NCI-H1092 treated with DMSO at 0.1 percent for 48 hours (cell line): ENCODE results near the gene SET.

Experiments
- DNase-seq: peaks from one replicate; lab custom pipeline; 2025; lab: John Stamatoyannopoulos, UW

SET gene

DNA sequence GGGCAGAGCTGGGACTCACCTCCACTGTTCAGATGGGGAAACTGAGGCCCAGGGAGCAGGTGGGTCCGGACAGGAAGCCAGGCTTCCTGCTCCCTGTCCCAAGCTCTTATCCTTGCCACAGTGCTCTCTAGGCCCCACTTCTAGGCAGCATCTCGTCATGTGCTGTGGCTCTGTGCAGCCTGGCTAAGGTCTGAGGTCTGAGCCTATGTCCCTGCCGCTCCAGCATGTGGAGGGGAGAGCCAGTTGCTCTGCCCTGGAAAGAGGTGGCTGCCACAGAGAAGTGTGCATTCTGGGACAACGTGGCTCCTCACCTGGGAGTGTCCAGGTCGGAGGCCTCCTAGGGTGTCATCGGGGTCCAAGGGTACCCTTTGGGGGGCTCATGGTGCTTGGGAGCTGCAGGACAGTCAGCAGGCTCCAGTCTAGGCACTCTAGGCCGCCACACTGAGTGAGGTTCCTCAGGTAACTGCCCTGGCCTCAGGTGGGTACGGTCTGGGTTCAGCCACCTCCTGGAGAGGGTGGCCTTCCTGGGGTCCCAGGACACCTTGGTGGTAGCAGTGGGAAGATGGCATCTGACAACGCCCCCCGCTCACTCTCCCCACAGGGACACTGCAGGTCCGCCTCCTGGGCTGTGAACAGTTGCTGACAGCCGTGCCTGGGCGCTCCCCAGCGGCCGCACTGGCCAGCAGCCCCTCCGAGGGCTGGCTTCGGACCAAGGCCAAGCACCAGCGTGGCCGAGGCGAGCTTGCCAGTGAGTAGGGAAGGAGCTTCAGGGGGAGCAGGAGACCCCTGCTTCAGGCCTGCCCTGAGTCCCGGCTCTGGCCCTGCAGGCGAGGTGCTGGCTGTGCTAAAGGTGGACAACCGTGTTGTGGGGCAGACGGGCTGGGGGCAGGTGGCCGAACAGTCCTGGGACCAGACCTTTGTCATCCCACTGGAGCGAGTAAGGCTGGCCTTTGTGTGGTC lies 23.7 kb downstream of the SET start:
- no peak for DNase-seq

DNA sequence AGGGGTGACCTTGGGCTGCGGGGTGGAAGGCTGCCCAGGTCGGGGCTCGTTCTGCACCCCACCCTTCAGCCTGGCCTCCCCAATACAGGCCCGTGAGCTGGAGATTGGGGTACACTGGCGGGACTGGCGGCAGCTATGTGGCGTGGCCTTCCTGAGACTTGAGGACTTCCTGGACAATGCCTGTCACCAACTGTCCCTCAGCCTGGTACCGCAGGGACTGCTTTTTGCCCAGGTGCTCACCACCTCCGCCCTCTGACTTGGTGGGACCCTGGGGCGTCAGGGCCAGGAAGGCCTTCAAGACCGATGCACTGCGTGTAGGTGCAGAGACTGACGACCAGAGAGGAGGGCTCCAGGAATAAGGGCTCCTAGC lies 24.4 kb downstream of the SET start:
- DNase-seq, result no peak

DNA sequence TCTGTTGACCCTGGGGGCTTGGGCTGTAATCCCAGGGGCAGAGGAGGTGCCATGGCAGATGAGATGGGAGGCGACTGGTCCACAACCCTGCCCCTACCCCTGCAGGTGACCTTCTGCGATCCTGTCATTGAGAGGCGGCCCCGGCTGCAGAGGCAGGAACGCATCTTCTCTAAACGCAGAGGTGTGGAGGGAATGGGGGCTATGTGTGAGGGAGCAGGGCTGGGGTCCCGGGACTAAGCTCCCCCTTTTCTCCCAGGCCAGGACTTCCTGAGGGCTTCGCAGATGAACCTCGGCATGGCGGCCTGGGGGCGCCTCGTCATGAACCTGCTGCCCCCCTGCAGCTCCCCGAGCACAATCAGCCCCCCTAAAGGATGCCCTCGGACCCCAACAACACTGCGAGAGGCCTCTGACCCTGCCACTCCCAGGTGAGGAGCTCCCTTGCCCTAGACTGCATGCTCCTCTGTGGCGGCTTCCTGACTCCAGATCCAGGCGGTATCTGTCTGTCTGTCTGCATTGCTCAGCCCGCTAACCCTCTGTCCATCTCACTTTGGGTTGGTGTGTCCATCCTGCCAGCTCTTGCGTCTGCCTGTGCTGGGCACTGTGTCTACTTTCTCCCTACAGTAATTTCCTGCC lies 25.0 kb downstream of the SET start:
- no peak for DNase-seq

DNA sequence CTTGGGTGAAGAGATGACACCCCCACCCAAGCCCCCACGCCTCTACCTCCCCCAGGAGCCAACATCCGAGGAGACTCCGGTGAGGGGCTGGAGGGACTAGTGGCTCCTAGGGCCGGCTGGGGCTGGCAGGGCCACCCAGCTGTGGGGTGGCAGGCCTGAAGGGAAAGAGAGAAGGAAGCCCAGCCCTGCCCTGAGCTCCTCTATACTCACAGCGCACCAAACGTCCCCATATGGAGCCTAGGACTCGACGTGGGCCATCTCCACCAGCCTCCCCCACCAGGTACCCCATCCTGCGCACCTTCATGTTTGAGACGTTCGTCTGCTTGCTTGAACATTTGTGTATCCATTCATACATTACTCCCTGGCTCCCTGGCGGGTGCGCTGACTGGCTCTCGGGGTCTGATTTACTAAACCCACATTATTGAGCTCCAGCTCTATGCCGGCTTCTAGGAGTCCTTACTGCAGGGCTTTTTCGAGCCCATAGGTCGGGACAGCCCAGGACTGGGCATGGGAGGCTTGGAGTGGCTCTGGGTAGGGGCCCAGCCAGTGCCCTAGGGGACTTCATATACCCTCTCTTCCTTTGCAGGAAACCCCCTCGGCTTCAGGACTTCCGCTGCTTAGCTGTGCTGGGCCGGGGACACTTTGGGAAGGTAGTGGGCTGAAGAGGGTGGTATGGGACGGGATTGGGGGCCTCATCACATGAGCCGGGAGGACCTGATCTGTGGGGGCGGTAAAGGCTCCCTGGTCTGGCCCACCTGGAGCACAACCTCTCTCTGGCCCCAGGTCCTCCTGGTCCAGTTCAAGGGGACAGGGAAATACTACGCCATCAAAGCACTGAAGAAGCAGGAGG lies 25.8 kb downstream of the SET start:
- no peak for DNase-seq

DNA sequence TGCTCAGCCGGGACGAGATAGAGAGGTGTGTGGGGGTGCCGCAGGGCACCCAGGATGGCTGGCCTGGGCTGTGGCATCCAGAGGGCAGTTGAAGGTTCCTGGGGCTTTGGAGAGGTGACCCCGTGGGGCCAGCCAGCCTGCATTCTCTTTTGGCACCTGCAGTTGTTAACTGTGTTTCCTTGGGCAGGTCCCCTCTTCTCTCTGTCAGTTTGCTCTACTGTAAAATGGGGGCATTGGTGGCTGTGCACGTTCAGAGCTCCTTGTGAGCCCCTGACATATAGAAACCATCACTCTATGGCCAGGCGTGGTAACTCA lies 26.4 kb downstream of the SET start:
- DNase-seq, result no peak

DNA sequence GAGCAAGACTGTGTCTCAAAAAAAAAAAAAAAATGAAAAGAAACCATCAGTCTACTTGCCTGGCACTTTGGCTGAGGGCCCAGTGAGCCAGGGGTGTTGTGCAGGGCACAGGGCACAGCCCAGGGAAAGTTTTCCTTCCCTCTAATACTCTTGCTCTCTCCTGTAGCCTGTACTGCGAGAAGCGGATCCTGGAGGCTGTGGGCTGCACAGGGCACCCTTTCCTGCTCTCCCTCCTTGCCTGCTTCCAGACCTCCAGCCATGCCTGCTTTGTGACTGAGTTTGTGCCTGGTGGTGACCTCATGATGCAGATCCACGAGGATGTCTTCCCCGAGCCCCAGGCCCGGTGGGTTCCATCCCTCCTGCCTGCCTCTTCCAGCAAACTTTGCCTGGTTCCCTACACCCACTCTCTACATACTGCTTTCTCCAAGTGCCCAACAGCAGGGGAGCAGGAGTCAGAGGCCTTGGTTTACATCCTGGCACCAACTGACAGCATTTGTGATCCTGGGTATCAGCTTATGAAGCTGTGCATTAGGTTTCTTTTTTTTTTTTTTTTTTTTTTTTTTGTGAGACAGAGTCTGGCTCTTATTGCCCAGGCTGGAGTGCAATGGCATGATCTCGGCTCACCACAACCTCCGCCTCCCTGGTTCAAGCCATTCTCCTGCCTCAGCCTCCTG lies 27.7 kb downstream of the SET start:
- no peak for DNase-seq

DNA sequence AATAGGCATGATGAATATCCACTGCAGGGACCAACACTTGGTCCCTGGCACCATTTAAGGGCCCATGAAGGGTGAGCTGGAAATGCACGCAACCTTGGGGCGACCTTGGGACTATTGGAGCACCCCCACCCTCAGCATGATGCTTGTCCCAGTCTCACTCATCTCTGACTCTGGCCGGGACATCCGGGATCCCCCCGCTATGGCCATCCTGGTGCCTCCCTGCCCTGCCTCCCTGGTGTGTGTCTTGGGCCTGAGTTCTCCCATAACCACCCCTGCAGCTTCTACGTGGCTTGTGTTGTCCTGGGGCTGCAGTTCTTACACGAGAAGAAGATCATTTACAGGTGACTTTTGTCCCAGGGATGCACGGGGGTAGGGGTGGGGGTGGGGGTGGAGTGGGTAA lies 29.0 kb downstream of the SET start:
- DNase-seq, result no peak

DNA sequence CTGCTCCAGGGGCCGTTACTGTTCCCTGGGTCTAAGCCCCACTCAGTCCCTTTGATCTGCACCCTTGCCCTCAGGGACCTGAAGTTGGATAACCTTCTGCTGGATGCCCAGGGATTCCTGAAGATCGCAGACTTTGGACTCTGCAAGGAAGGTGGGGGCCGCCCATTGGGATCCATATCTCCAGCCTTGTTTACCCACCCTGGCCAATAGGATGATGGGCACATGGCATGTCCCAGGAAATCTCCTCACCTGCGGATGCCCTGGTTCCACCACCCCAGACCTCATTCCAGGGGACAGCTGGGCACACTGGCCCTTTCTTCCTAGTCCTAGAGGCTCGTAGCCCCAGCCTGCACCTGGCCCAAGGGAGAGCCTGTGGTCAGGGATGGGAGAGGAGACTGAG lies 29.5 kb downstream of the SET start:
- no peak for DNase-seq

DNA sequence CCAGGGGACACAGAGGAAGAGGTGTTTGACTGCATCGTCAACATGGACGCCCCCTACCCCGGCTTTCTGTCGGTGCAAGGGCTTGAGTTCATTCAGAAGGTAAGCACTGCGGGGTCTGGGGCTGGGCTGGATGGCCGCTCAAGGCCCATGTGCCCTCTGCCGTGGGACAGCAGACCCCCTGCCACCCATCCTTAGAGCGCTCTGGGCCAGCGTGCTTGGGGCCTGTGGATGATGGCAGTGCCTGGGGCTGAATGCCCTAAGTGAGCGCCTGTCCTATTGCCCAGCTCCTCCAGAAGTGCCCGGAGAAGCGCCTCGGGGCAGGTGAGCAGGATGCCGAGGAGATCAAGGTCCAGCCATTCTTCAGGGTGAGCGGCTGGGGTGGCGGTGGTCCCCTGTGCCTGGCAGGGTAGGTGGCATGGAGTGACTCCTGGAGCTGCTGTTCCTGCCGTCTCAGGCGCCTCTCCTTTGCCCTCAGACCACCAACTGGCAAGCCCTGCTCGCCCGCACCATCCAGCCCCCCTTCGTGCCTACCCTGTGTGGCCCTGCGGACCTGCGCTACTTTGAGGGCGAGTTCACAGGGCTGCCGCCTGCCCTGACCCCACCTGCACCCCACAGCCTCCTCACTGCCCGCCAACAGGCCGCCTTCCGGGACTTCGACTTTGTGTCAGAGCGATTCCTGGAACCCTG lies 31.0 kb downstream of the SET start:
- DNase-seq, result no peak

DNA sequence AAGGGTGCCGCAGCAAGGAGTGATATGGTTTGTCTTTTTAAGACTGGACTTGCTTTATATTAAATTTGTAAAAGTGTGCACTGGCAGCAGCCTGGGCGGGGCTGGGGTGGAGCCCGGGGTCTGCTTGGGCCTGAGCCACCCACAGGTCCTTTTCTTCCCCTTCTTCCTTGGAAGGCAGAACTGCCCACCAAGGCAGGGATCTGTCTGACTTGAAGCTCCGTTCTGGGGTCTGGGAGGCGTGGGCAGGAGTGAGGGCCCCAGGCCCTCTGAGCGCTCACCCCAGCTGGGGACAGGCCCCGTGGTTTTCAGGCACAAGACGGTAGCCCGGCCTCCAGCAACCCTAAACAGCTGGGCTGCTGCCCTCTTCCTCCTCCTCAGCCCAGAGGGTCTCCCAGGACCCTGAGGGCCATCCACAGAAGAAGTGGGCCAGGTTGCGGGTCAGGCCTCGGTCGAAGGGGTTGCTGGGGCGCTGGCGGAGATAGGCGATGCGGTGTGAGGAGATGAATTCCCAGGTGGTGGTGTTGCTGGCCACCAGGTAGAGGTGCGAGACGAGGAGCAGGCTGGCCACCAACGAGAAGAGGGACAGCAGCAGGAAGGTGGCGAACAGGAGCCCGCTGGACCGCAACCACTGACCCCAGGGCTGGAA lies 31.9 kb downstream of the SET start:
- no peak for DNase-seq

DNA sequence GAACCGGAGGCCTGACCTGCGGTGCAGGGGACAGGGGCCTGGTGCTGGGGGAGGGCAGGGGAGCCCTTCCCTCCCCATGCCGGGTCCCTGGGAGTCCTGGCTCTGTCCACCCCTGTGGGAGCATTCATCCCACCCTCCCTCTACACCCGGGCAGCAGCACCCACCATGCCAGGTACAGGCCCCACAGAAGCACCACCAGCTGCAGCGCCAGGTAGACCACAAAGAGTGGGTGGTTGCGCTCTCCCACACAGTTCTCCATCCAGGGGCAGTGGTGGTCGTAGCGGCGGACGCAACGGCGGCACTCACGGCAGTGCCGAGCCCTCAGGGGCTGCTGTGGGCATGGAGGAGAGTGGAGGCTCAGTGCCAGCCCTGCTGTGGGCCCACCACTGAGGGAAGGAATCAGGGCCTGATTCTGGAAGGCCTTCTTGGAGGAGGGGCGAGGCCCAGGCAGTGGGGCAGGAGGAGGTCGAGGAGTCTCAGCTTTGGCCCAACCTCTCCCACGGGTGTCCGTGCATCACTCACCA lies 32.5 kb downstream of the SET start:
- no peak for DNase-seq

DNA sequence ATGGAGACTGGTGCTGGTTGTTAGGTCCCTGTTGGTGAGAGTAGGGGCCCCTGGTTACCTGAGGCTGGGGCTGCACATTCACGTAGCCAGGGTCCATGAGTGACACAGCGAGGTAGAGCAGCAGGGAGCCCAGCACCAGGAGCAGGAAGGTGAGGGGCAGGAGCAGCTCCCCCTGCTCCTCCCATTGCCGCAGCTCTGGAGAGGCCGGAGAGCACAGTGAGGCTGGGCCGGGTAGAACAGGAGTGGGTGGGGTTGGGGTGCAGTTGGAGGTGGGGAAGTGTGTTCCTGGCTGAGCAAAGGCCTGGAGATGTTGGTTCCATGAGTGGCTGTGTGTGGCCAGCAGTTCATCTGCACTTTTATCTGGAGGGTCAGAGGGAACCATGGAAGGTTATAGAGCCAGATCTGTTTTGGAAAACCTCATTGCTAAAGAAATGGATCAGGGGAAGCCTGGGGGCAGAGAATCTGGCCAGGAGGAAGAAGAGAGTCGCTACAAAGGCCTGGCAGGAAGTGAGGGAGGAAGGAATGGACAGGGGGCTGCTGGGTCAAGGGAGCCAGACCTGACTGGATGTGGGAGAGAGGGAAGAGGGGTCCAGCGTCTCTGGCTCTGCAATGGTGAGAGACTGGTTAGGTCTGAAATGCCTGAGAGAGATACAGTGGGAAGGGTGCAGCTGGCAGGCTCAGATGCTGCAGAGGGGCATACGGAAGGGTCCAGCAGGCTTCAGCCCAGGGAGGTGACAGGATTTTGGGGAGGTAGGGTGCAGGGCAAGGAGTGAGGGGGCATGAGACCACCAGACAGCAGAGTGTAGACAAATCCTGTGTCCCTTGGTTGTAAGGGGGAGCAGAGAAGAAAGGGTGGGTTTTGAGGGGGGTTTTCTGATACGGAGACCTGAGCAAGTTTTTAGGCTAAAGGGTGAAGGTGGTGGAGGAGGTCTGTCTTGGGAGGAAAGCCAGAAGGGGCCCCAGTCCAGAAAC lies 33.6 kb downstream of the SET start:
- no peak for DNase-seq

DNA sequence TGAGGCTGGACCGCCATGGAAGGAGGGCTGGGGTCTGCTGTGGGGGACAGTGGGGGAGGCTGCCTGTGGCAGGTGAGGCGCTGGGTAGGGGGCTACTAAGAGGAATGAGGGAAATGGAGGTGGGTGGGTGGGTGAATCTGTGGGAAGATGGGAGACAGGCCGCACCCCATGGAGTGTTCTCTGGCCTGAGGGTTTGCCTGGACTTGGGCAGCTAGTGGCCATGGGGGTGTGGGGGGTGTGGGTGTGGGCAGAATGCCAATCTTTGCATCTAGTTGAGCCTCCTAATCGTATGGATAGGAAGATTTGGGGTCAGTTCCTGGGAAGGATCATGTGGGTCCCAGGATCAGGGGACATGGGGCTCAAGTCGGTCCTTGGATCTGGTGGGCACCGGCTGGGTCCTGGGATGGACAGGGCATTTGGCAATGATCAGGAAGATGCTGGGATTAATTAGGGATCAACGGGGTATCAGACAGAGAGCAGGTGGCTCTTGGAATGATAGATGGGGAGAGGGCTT lies 34.4 kb downstream of the SET start:
- no peak for DNase-seq

DNA sequence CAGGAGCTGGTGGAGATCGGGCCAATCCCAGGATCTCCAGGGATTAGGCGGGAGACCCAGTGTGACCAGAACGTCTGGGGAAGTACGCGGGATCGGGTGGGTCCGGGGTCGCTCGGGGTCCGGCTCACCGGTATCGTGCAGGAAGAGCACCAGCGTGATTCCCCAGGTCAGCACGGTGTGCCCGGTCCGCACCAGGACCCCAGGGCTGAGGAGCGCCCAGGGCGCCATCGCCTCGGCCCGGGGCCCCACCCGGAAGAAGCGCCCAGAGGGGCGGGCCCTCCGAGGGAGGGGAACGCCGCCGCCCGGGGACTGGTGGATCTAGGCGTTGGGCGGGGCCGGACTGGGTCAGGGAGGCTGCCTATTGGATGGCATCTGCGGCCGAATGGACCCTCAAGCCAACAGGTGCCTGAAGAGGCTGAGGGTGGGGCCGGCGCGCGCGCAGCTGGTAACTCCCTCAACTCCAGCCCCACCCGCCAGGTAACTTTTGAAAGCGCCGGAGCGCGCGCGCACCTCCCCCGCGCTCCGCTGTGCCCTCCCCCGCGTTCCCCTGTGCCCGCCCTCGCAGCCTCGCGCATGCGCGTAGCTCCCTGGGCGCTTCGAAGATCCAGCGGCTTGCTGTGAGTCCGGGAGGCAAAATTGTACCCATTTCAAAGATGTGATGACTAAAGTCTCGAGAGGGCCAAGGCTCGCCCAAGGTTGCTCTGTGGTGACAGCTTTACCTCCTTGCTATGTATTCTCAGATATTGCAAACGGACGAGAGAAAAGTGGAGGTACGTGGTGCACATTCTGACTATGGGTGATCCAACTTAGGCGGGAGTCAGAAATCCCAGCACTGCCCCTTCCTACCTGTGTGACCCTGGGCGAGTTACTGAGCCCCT lies 35.1 kb downstream of the SET start, which contains the start of gene ZDHHC12:
Gene ZDHHC12, minus strand, starts transcription at position 262 of the 878 bp plus-strand sequence. Its CDS starts 34 bp downstream, at position 228.
- peak; percentile 97 for DNase-seq

DNA sequence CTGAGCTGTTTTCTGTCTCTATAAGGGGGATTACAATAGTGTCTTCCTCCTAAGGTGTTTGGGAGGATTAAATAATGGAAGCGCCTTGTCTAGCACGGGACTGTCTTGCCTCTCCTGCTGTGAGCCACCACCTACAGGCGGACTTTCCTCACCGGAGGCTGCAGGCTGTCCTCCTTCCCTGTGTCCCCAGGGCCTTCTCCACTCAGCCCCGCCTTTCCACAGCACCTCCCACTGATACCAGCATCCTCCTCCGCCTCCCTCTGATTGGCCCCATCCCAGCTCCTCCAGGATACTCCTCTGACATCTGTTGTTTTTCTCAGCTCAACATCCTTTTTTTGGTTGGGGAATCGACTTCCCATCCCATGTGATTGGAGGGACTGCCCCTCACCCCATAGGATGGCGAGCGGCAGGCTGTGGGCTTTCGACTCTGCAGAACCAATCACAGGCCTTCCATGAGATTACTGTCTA lies 35.8 kb downstream of the SET start:
- peak; percentile 47 for DNase-seq

DNA sequence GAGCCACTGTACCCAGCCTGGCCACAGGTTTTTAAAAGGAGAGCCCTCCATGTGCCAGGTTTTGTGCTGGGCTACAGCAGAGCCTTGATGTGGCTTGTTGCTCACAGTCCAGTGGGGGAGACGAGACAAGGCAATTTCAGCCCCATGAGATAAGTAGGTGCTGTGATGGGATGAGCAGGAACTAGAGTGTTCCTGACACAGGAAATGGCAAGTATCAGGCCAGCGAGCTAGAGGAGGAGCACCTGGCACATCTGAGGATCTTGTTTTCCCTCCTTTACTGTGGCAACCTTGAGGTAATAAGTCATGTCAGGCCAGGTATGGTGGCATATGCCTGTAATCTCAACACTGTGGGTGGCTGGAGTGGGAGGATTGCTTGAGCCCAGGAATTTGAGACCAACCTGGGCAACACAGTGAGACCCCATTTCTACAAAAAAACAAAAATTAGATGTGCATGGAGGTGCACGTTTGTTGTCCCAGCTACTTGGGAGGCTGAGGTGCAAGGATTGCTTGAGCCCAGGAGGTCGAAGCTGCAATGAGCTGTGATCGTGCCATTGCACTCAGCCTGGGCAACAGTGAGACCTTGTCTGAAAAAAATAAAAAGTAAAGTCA lies 38.7 kb downstream of the SET start:
- DNase-seq, result no peak

DNA sequence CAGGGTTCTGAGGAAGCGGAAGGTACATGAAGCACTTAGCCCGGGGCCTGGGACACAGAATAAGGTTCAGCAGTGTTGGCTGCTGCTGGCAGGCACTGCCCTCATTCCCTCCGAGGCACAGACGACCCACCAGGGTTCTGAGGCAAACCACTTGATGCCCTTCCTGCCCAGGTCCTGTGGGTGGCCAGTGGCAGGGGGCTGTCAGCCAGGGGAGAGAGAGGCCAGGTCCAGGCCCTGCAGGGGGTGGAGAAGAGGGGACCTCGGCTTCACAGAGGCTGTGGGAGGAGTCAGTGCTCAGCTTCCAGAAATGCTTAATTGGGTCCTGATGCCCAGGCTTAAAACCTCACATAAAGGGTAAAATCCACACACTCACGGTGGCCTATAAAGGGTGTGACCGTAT lies 39.3 kb downstream of the SET start:
- no peak for DNase-seq

DNA sequence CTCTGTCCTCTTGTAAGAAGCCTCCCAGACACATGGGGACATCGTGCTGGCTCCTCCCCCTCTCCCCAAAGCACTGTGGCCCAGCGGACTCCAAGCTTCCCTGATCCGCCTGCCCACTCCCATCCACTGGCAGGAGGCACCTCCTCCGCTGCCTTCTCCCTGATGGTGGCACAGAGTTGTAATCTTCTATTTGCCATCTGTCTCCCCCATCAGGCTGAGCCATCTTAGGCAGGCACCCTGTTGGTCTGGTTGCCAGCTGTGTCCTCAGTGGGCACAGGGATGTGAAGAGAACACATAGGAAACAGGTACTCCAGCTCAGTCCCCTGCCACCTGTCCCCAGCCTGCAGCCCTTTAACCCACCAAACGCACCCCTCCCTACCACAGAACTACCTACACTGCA lies 40.3 kb downstream of the SET start:
- DNase-seq, result no peak
